ENCODE data around the gene PCP2.

PCP2 gene

GRCh38 chr19:7670150-7670783 lies 36.7 kb upstream of the PCP2 start:
- FAIRE-seq = no peak
- DNase-seq (ENCODE audit: insufficient read length, low spot score) = peak; percentile 67

GRCh38 chr19:7669641-7670040 lies 36.1 kb upstream of the PCP2 start:
- DNase-seq (ENCODE audit: insufficient read length, low spot score) (no peak), FAIRE-seq (no peak)
- TF ChIP-seq, protein P1, sequence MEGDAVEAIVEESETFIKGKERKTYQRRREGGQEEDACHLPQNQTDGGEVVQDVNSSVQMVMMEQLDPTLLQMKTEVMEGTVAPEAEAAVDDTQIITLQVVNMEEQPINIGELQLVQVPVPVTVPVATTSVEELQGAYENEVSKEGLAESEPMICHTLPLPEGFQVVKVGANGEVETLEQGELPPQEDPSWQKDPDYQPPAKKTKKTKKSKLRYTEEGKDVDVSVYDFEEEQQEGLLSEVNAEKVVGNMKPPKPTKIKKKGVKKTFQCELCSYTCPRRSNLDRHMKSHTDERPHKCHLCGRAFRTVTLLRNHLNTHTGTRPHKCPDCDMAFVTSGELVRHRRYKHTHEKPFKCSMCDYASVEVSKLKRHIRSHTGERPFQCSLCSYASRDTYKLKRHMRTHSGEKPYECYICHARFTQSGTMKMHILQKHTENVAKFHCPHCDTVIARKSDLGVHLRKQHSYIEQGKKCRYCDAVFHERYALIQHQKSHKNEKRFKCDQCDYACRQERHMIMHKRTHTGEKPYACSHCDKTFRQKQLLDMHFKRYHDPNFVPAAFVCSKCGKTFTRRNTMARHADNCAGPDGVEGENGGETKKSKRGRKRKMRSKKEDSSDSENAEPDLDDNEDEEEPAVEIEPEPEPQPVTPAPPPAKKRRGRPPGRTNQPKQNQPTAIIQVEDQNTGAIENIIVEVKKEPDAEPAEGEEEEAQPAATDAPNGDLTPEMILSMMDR (IDR thresholded peaks at IDR 0.05; ENCODE audit: insufficient read depth, missing control alignments) = no peak

More at GRCh38 chr19:7670150-7670783, 36.7 kb upstream of the PCP2 start:
- TF ChIP-seq, protein P1 (IDR thresholded peaks at IDR 0.05; ENCODE audit: insufficient read depth, missing control alignments) = no peak

DNA sequence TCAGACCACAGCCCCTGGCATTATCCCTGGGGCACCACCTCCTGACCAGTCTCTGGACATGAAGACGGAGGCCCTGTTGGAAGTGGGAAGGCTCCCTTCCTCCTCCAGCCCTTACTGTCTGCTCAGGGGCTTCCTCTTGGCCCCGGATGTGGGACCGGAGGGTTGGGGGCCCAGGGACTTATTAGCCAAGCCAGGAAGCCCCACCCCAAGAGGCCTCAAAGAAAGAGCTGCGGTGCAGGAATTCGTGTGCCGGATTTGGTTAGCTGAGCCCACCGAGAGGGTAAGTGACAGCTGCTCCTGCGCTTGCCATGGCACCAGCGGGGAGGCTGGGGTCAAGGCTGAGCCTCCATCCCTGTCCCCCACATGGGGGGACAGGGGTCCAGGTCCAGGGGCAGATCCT lies 35.3 kb upstream of the PCP2 start, which contains the start of gene RETN:
Gene RETN (plus strand): TSS at position 208 of the 400 bp plus-strand sequence. CDS start 278 bp downstream, outside the sequence.
- TF ChIP-seq, protein P1 (IDR thresholded peaks at IDR 0.05; ENCODE audit: insufficient read depth, missing control alignments) = no peak
- DNase-seq (ENCODE audit: insufficient read length, low spot score) = no peak
- FAIRE-seq = no peak

GRCh38 chr19:7665076-7665475 lies 31.6 kb upstream of the PCP2 start:
- no peak for FAIRE-seq
- TF ChIP-seq, protein P1 (IDR thresholded peaks at IDR 0.05; ENCODE audit: insufficient read depth, missing control alignments) = no peak
- DNase-seq (ENCODE audit: insufficient read length, low spot score) = no peak

DNA sequence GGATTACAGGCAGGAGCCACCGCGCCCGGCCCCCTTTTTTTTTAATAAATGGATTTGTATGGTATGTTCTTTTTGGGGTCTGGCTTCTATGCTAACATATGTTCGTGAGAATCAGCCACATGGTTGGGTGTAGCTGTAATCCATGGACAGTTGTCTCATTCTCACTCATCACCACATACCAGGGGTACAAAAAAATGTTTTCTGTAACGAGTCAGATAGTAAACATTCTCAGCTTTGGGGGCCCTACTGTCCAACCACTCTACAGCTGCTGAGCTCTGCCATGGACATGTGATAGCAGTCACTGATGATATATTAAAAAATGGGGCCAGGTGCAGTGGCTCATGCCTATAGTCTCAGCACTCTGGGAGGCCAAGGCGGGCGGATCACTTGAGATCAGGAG lies 30.2 kb upstream of the PCP2 start:
- DNase-seq (ENCODE audit: insufficient read length, low spot score) (no peak), FAIRE-seq (no peak)
- TF ChIP-seq, protein P1 (IDR thresholded peaks at IDR 0.05; ENCODE audit: insufficient read depth, missing control alignments) = no peak

GRCh38 chr19:7662657-7663056 lies 29.1 kb upstream of the PCP2 start:
- TF ChIP-seq, protein P1 (IDR thresholded peaks at IDR 0.05; ENCODE audit: insufficient read depth, missing control alignments) = no peak
- FAIRE-seq = no peak
- DNase-seq (ENCODE audit: insufficient read length, low spot score) = no peak

GRCh38 chr19:7661744-7662538 lies 28.4 kb upstream of the PCP2 start:
- no peak for DNase-seq (ENCODE audit: insufficient read length, low spot score)
- no peak for FAIRE-seq
- TF ChIP-seq, protein P1 (IDR thresholded peaks at IDR 0.05; ENCODE audit: insufficient read depth, missing control alignments) = no peak

Data from D721Med (cell line).